WERI-Rb-1 (cell line): ENCODE results near the gene MRNIP.
"Not testable (repeated sequence)": the region's sequence is repeated elsewhere in the genome, so short reads cannot be mapped to it uniquely, and the experiment has no call there.

ENCODE experiments used
- DNase-seq: peaks from one replicate; pipeline ENCODE4 v3.0.0-alpha.2; 2020
- H3K27ac ChIP-seq: fragments of 250-450 bp; sonication (Bioruptor Pico); 2 replicates; pipeline ENCODE4 v1.5.1; 2020; ENCODE audit warnings: mild to moderate bottlenecking, moderate library complexity
- H3K27me3 ChIP-seq: fragments of 250-450 bp; sonication (Bioruptor Pico); 2 replicates; pipeline ENCODE4 v1.5.1; 2021; ENCODE audit warnings: mild to moderate bottlenecking, low read depth, moderate library complexity; ENCODE audit not compliant: insufficient read depth, severe bottlenecking
- H3K36me3 ChIP-seq: fragments of 250-450 bp; sonication (Bioruptor Pico); 2 replicates; pipeline ENCODE4 v1.5.1; 2020; ENCODE audit warnings: mild to moderate bottlenecking, moderate library complexity
- H3K4me3 ChIP-seq: 2 replicates; pipeline ENCODE4 v1.5.1; 2011; ENCODE audit warnings: low read depth, mild to moderate bottlenecking, control low read depth, low read length
- H3K9me3 ChIP-seq: fragments of 250-450 bp; sonication (Bioruptor Pico); 2 replicates; pipeline ENCODE4 v1.5.1; 2021; ENCODE audit warnings: mild to moderate bottlenecking, moderate library complexity; ENCODE audit not compliant: severe bottlenecking
- CTCF ChIP-seq: IDR thresholded peaks from 2 replicates; pipeline ENCODE4 v1.5.1; 2011; ENCODE audit warnings: low read depth, mild to moderate bottlenecking, control low read depth, inconsistent platforms, low read length

The MRNIP gene

GRCh38 chr5:179837076-179838011 is 21.3 kb downstream of the MRNIP start:
- H3K27me3 ChIP-seq, result no peaks in the 10 kb centered on the region
- no peak for DNase-seq
- peaks cover 16% of the 10 kb centered on the region for H3K36me3 ChIP-seq
- H3K27ac ChIP-seq, result no peak overlapping the region
- H3K4me3 ChIP-seq, result no peak overlapping the region
- TF ChIP-seq CTCF, result no peak
- H3K9me3 ChIP-seq, result no peaks in the 10 kb centered on the region

- no peak overlapping the region for H3K4me3 ChIP-seq
- H3K9me3 ChIP-seq, result no peaks in the 10 kb centered on the region
- no peak for DNase-seq
- peaks cover 18% of the 10 kb centered on the region for H3K36me3 ChIP-seq
- no peaks in the 10 kb centered on the region for H3K27me3 ChIP-seq
- no peak for TF ChIP-seq CTCF
- no peak overlapping the region for H3K27ac ChIP-seq
These were observed 22.2 kb downstream of the MRNIP start for GRCh38 chr5:179836225-179837019.

- H3K27me3 ChIP-seq, H3K9me3 ChIP-seq, H3K4me3 ChIP-seq, DNase-seq, H3K27ac ChIP-seq: not testable (repeated sequence)
- H3K36me3 ChIP-seq, result peaks cover 25% of the 10 kb centered on the region
These were observed 23.7 kb downstream of the MRNIP start for GRCh38 chr5:179834871-179835270.

- Histone ChIP-seq H3K9me3 (no peaks in the 10 kb centered on the region), H3K4me3 (no peak overlapping the region), H3K27ac (no peak overlapping the region), H3K27me3 (no peaks in the 10 kb centered on the region), H3K36me3 (peaks cover 25% of the 10 kb centered on the region)
- no peak for DNase-seq
- TF ChIP-seq CTCF, result no peak
These were observed 24.5 kb downstream of the MRNIP start for GRCh38 chr5:179834120-179834519.

- no peak for DNase-seq
- TF ChIP-seq CTCF, result no peak
- no peak overlapping the region for H3K27ac ChIP-seq
- H3K27me3 ChIP-seq, result no peaks in the 10 kb centered on the region
- H3K9me3 ChIP-seq, result no peaks in the 10 kb centered on the region
- H3K4me3 ChIP-seq, result no peak overlapping the region
- H3K36me3 ChIP-seq, result peaks cover 28% of the 10 kb centered on the region
These were observed 24.9 kb downstream of the MRNIP start for GRCh38 chr5:179833709-179834070.

- Histone ChIP-seq H3K27me3 (no peaks in the 10 kb centered on the region), H3K36me3 (peaks cover 30% of the 10 kb centered on the region), H3K9me3 (no peaks in the 10 kb centered on the region), H3K4me3 (no peak overlapping the region), H3K27ac (no peak overlapping the region)
- TF ChIP-seq CTCF, result no peak
- DNase-seq, result no peak
These were observed 25.4 kb downstream of the MRNIP start for GRCh38 chr5:179833056-179833708.
